GM12891 (cell line): ENCODE results near the gene KRT84.

Source experiments
- POLR2A ChIP-seq: IDR thresholded peaks from 2 replicates; pipeline ENCODE4 v1.6.1; 2011; ENCODE audit warnings: low read depth, low read length, control low read depth
- POLR2AphosphoS5 ChIP-seq: IDR thresholded peaks from 2 replicates; pipeline ENCODE4 v1.6.1; 2011; ENCODE audit warnings: low read depth, low read length, control low read depth
- POU2F2 ChIP-seq: IDR thresholded peaks from 2 replicates; pipeline ENCODE4 v1.6.1; 2011; ENCODE audit warnings: low read depth, mild to moderate bottlenecking, control low read depth, low read length, moderate library complexity
- SPI1 ChIP-seq: IDR thresholded peaks from 2 replicates; pipeline ENCODE4 v1.6.1; 2011; ENCODE audit warnings: low read depth, low read length, control low read depth
- TAF1 ChIP-seq: IDR thresholded peaks from 2 replicates; pipeline ENCODE4 v1.6.1; 2011; ENCODE audit warnings: low read depth, low read length, control low read depth

GRCh38 chr12:52351196-52352059 lies 34.0 kb downstream of the KRT84 start:
- TF ChIP-seq POLR2A: no peak
- TF ChIP-seq TAF1: no peak
- no peak for TF ChIP-seq POLR2AphosphoS5
- TF ChIP-seq SPI1: no peak
- no peak for TF ChIP-seq POU2F2
